ENCODE results near the gene CDC42BPA. TPM values are rescaled to one million over a fixed set of nuclear protein-coding genes. Genes with fewer than 3 reads are reported as not detected.

Gene CDC42BPA
- total and polyA plus RNA-seq, 3 donors from 2014 or later = 39.9 to 109 (median 105) TPM

GRCh38 chr1:226940029-226940805 lies 378.1 kb downstream of the CDC42BPA start, which contains the start of gene COQ8A:
Gene COQ8A, plus strand, starts transcription at chr1:226940294. Its CDS starts 21,092 bp downstream, at chr1:226961386.
- DNase-seq = peak; percentile 99
- H3K27me3 ChIP-seq = no peaks in the 10 kb centered on the region
- WGBS, 2 donors = 1 to 2% methylated on average over 13 to 45 of the region's 73 CpGs
- H3K4me1 ChIP-seq = peaks cover 33% of the 10 kb centered on the region
- no peak for TF ChIP-seq CTCF (IDR thresholded peaks at IDR 0.05)
- TF ChIP-seq POLR2A (IDR thresholded peaks at IDR 0.05) = peak; percentile 9
- H3K36me3 ChIP-seq (ENCODE audit: low read depth, missing control alignments) = no peaks in the 10 kb centered on the region
- H3K9me3 ChIP-seq = no peaks in the 10 kb centered on the region
- H3K4me3 ChIP-seq = peak within 1 kb of the TSS; percentile 57 to 92
- H3K27ac ChIP-seq = peak within 1 kb of the TSS; percentile 95
- intact Hi-C loops (cut with DNase I; ENCODE audit: low total_unique reads) = no loop called here

Small RNA genes lying within 50 kb of the gene (small RNA-seq; reads per million reads assigned to genes)
- 0 reads per million in 2 donors for gene AL353689.1

Other genes with a start within 250 kb of the CDC42BPA start
- gene ZNF678, start 245.1 kb upstream of the CDC42BPA start, total RNA-seq = 10 to 100 TPM; 12.8 to 18.6 TPM
- gene ZNF678, start 245.1 kb upstream of the CDC42BPA start, polyA plus RNA-seq (ENCODE audit: insufficient read depth, low read depth, low replicate concordance) = 3.2 TPM

Data from testis (tissue), 3 donors.